B cell (primary cell): ENCODE measurements around the gene PRX. TPM values are rescaled to one million over a fixed set of nuclear protein-coding genes. Genes with fewer than 3 reads are reported as not detected.

ENCODE experiments used
- ATAC-seq: fragments of 200-7000 bp; cut with Tn5 transposase; one replicate; pipeline ENCODE4 v1.10.0; 2021; ENCODE audit warnings: low read depth, mild to moderate bottlenecking, moderate number of reproducible peaks, moderate library complexity
- CTCF ChIA-PET: fragments of 350-600 bp; sonication (Branson Sonifier 250); formaldehyde crosslinking; loops from one replicate; lab custom pipeline; 2021; ENCODE audit warnings: antibody characterized with exemption, inconsistent platforms; lab: Charles Lee
- POLR2A ChIA-PET: fragments of 350-600 bp; sonication (Branson Sonifier 250); formaldehyde crosslinking; loops from one replicate; lab custom pipeline; 2021; ENCODE audit warnings: antibody characterized with exemption; lab: Charles Lee
- DNase-seq: peaks from one replicate; pipeline ENCODE4 v3.0.0; 2013
- H2AFZ ChIP-seq: 2 replicates; pipeline ENCODE4 v1.6.1; 2012; ENCODE audit warnings: mild to moderate bottlenecking, low read depth, low read length; ENCODE audit not compliant: insufficient read depth, poor library complexity, severe bottlenecking
- H3K27ac ChIP-seq, 2 donors: 1 replicate in 1 of 2; 2 replicates in 1 of 2; pipeline ENCODE4 v1.5.1; 2012 to 2013; ENCODE audit warnings: low read length in 2 of 2, mild to moderate bottlenecking in 2 of 2, moderate library complexity in 1 of 2
- H3K27me3 ChIP-seq, 4 experiments: fragments of 200-600 bp in 1 of 4; sonication (generic) in 1 of 4; replicated peaks in 1 of 4; 1 replicate in 2 of 4; 2 replicates in 2 of 4; pipeline versions ENCODE4 v1.6.1 to v1.7.0; 2013 to 2016; ENCODE audit warnings: low read length in 3 of 4, mild to moderate bottlenecking in 2 of 4, mixed read lengths in 1 of 4, moderate library complexity in 1 of 4; ENCODE audit not compliant: insufficient read depth in 4 of 4, control insufficient read depth in 3 of 4; ENCODE audit errors: control extremely low read depth in 1 of 4
- H3K36me3 ChIP-seq, 2 experiments: replicated peaks in 1 of 2; 1 replicate in 1 of 2; 2 replicates in 1 of 2; pipeline versions ENCODE4 v1.6.1 to v1.7.1; 2013; ENCODE audit warnings: low read length in 1 of 2; ENCODE audit not compliant: insufficient read depth in 2 of 2, control insufficient read depth in 1 of 2; ENCODE audit errors: control extremely low read depth in 1 of 2, extremely low read depth in 1 of 2
- H3K4me1 ChIP-seq, 2 donors: fragments of 200-600 bp in 1 of 2; sonication (generic) in 1 of 2; 1 replicate in 1 of 2; 2 replicates in 1 of 2; pipeline versions ENCODE4 v1.5.1 to v1.6.1; 2013 to 2017; ENCODE audit warnings: low read length in 2 of 2; ENCODE audit not compliant: control insufficient read depth in 2 of 2, insufficient read depth in 2 of 2
- H3K4me2 ChIP-seq: replicated peaks from 2 replicates; pipeline ENCODE3; 2012; ENCODE audit warnings: mild to moderate bottlenecking, low read depth, low read length; ENCODE audit not compliant: poor library complexity, severe bottlenecking
- H3K4me3 ChIP-seq, 5 experiments: fragments of 200-600 bp in 1 of 5; sonication (generic) in 1 of 5; 1 replicate in 3 of 5; 2 replicates in 2 of 5; pipeline versions ENCODE4 v1.5.1 to v1.7.0; 2011 to 2016; ENCODE audit warnings: low read length in 4 of 5, mild to moderate bottlenecking in 4 of 5, low read depth in 2 of 5, control low read depth in 1 of 5, moderate library complexity in 1 of 5; ENCODE audit not compliant: insufficient read depth in 1 of 5; ENCODE audit errors: control extremely low read depth in 1 of 5, extremely low read depth in 1 of 5
- H3K79me2 ChIP-seq: fragments of 200-600 bp; sonication (generic); one replicate; pipeline ENCODE4 v1.6.0; 2016; ENCODE audit warnings: low read length; ENCODE audit not compliant: control insufficient read depth, insufficient read depth
- H3K9ac ChIP-seq: fragments of 200-600 bp; sonication (generic); 2 replicates; pipeline ENCODE4 v1.6.1; 2017; ENCODE audit warnings: mild to moderate bottlenecking, low read length, moderate library complexity
- H3K9me3 ChIP-seq, 3 donors: one replicate each; pipeline versions ENCODE4 v1.6.1 to v1.7.1; 2013; ENCODE audit warnings: low read length in 2 of 3; ENCODE audit not compliant: control insufficient read depth in 2 of 3, insufficient read depth in 1 of 3; ENCODE audit errors: control extremely low read depth in 1 of 3
- H4K20me1 ChIP-seq: 2 replicates; pipeline ENCODE4 v1.6.0; 2012; ENCODE audit warnings: mild to moderate bottlenecking, low read length; ENCODE audit not compliant: insufficient read depth, control insufficient read depth, poor library complexity, severe bottlenecking
- H3K27ac Mint-ChIP-seq: one replicate; pipeline ENCODE4 v1.8.0; 2021; ENCODE audit warnings: mixed read lengths
- H3K27me3 Mint-ChIP-seq: one replicate; pipeline ENCODE4 v1.8.0; 2021; ENCODE audit warnings: mixed read lengths
- H3K4me1 Mint-ChIP-seq: one replicate; pipeline ENCODE4 v1.8.0; 2021; ENCODE audit warnings: mixed read lengths
- H3K4me3 Mint-ChIP-seq: one replicate; pipeline ENCODE4 v1.8.0; 2021; ENCODE audit warnings: mixed read lengths
- H3K9me3 Mint-ChIP-seq: one replicate; pipeline ENCODE4 v1.8.0; 2022; ENCODE audit warnings: mixed read lengths; ENCODE audit not compliant: insufficient read depth
- EZH2 ChIP-seq: IDR thresholded peaks from 2 replicates; pipeline ENCODE4 v1.6.1; 2012; ENCODE audit warnings: borderline replicate concordance, low read depth, mild to moderate bottlenecking, moderate library complexity, low read length; ENCODE audit not compliant: insufficient read depth, poor library complexity, severe bottlenecking
- WGBS: methylation state at CpG from one replicate; pipeline ENCODE4 v1.1.5; 2013; ENCODE audit warnings: missing lambda C conversion rate; ENCODE audit not compliant: insufficient coverage; 5-methylcytosine and 5-hydroxymethylcytosine counted together
- intact Hi-C: fragments of 100-400 bp; cut with micrococcal nuclease; formaldehyde crosslinking; loops from one replicate; pipeline ENCODE4 v1.10.0; 2022
- polyA plus RNA-seq: library from polyadenylated mRNA; depleted of rRNA; stranded (reverse); fragments of >200 nt; gene quantifications from 2 replicates; pipeline ENCODE4 v1.2.3, GENCODE V29; 2012
- total RNA-seq, 2 donors: library from RNA; stranded (reverse); fragments of 120-200 nt in 1 of 2; gene quantifications; 1 replicate in 1 of 2; 2 replicates in 1 of 2; pipeline versions ENCODE4 v1.2.3 to v1.2.4, GENCODE V29; 2013 to 2022
- TF ChIP-seq, protein P1 (sequence below): fragments of 200-600 bp; IDR thresholded peaks from one replicate; pipeline ENCODE4 v1.8.0; 2022; ENCODE audit warnings: antibody characterized with exemption, mild to moderate bottlenecking

The PRX gene
- total and polyA plus RNA-seq, 2 donors (not counting 1 experiment from before 2014, with no cell fraction given), result 1.1 to 2.5 TPM

DNA sequence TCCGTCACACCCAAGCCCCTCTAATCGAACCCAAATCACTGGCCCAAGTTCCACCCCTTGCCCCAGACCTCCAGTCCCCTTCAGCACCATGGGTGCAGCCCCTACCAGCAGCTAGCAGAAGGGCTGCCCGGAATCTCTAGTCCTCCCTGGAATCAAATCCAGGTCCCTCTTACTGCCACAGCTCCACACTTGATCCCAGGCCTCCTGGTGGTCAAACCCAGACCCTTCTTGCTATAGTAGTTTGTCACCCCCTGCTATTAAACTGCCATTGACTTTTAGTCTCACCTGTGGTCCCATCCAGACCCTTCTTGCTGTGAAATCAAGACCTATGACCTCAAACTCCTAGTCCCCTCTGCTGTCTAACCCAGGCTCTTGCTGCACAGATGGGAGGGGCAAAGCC lies 31.9 kb downstream of the PRX start:
- no peaks in the 10 kb centered on the region for H3K27me3 Mint-ChIP-seq

DNA sequence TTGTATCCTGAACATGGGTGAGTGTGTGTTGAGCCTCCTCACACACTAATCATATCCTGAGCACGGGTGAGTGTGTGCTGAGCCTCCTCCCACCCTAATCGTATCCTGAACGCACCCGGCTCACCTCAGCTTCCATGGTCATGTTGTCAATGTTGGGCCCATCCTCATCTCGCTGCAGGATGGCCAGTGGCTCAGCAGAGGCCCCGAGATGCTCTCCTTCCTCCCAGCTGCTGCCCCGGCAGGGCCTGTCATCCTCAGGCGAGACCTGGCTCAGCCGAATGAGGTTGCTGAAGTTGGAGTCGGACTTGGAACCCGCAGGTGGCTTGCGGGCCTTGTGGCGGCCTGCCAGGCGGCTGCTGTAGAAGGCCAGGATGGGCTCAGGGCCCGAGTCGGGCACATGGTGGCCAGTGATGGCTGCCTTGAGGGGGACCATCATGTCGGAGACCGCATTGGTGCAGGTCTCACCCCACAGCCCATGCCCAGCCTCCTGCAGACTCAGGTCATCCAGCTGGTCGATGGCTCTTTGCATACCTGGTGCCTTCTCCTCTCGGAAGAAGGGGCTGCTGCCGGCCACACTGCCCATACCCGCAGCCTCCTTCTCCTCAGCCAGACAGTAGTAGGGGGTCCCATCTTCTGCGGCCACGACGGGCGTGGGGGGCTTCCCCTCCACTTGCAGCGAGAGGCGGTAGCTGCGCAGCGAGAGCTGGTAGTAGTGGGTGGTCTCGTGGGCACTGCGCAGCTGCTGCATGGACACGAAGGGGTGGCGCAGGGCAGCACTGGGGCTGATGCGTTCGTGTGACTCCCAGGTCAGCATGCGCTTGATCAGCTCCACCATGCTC lies 32.8 kb downstream of the PRX start:
- H3K27ac Mint-ChIP-seq, result no peak overlapping the region
- Histone ChIP-seq H3K4me1 (no peaks in the 10 kb centered on the region), H2AFZ (no peak overlapping the region), H3K4me3 (no peak overlapping the region), H3K27me3 (peaks cover 0 to 3% (median 0%) of the 10 kb centered on the region in 4 experiments), H3K36me3 (peaks cover 0 to 2% of the 10 kb centered on the region in 2 experiments), H3K9me3 (no peaks in the 10 kb centered on the region), H3K79me2 (no peaks in the 10 kb centered on the region), H3K9ac (no peak overlapping the region), H3K27ac (no peak overlapping the region), H4K20me1 (no peaks in the 10 kb centered on the region), H3K4me2 (no peak overlapping the region)
- intact Hi-C loops, result no loop called here
- no peaks in the 10 kb centered on the region for H3K27me3 Mint-ChIP-seq
- TF ChIP-seq EZH2, result no peak
- TF ChIP-seq, protein P1, sequence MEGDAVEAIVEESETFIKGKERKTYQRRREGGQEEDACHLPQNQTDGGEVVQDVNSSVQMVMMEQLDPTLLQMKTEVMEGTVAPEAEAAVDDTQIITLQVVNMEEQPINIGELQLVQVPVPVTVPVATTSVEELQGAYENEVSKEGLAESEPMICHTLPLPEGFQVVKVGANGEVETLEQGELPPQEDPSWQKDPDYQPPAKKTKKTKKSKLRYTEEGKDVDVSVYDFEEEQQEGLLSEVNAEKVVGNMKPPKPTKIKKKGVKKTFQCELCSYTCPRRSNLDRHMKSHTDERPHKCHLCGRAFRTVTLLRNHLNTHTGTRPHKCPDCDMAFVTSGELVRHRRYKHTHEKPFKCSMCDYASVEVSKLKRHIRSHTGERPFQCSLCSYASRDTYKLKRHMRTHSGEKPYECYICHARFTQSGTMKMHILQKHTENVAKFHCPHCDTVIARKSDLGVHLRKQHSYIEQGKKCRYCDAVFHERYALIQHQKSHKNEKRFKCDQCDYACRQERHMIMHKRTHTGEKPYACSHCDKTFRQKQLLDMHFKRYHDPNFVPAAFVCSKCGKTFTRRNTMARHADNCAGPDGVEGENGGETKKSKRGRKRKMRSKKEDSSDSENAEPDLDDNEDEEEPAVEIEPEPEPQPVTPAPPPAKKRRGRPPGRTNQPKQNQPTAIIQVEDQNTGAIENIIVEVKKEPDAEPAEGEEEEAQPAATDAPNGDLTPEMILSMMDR, result no peak
- H3K4me1 Mint-ChIP-seq, result no peaks in the 10 kb centered on the region
- WGBS, result 96% methylated on average over 35 of the region's 37 CpGs
- DNase-seq (no peak), ATAC-seq (no peak)
- ChIA-PET POLR2A (no interaction called here), CTCF (no interaction called here)
- no peak overlapping the region for H3K4me3 Mint-ChIP-seq
- H3K9me3 Mint-ChIP-seq, result no peaks in the 10 kb centered on the region

More for the DNA sequence above, 31.9 kb downstream of the PRX start:
- peaks cover 0 to 2% of the 10 kb centered on the region in 2 experiments for H3K36me3 ChIP-seq
- no peak overlapping the region for H3K9ac ChIP-seq
- no peaks in the 10 kb centered on the region for H4K20me1 ChIP-seq
- Mint-ChIP-seq H3K4me1 (no peaks in the 10 kb centered on the region), H3K4me3 (no peak overlapping the region), H3K27ac (no peak overlapping the region), H3K9me3 (no peaks in the 10 kb centered on the region)
- no peaks in the 10 kb centered on the region for H3K4me1 ChIP-seq
- no peak overlapping the region for H3K4me2 ChIP-seq
- ChIA-PET CTCF (no interaction called here), POLR2A (no interaction called here)
- H3K27me3 ChIP-seq, result peaks cover 0 to 3% (median 0%) of the 10 kb centered on the region in 4 experiments
- intact Hi-C loops, result no loop called here
- no peak for TF ChIP-seq EZH2
- TF ChIP-seq, protein P1, result no peak
- DNase-seq (no peak), ATAC-seq (no peak)
- H3K4me3 ChIP-seq, result no peak overlapping the region
- no peak overlapping the region for H3K27ac ChIP-seq
- H3K79me2 ChIP-seq, result no peaks in the 10 kb centered on the region
- 100% methylated on average over 1 of the region's 3 CpGs for WGBS
- no peak overlapping the region for H2AFZ ChIP-seq
- H3K9me3 ChIP-seq, result no peaks in the 10 kb centered on the region
